IPS-18a (cell line): ENCODE results near the gene PPP1R26.

Experiments
- H3K27ac ChIP-seq: one replicate; pipeline ENCODE4 v1.5.1; 2013; ENCODE audit warnings: low read length
- H3K27me3 ChIP-seq: one replicate; pipeline ENCODE4 v1.6.1; 2013; ENCODE audit warnings: mild to moderate bottlenecking, low read length; ENCODE audit not compliant: control insufficient read depth, insufficient read depth
- H3K36me3 ChIP-seq: one replicate; pipeline ENCODE4 v1.6.1; 2013; ENCODE audit warnings: low read depth, low read length; ENCODE audit not compliant: control insufficient read depth
- H3K4me1 ChIP-seq: one replicate; pipeline ENCODE4 v1.6.1; 2013; ENCODE audit warnings: low read depth, low read length; ENCODE audit not compliant: control insufficient read depth
- H3K4me3 ChIP-seq: one replicate; pipeline ENCODE4 v1.5.1; 2013; ENCODE audit warnings: low read length
- H3K9ac ChIP-seq: one replicate; pipeline ENCODE4 v1.6.1; 2013; ENCODE audit warnings: mild to moderate bottlenecking, low read length, moderate library complexity
- H3K9me3 ChIP-seq: one replicate; pipeline ENCODE4 v1.6.1; 2013; ENCODE audit warnings: low read depth, low read length; ENCODE audit not compliant: control insufficient read depth

The PPP1R26 gene

GRCh38 chr9:135492886-135493669 is 13.5 kb downstream of the PPP1R26 start:
- no peak overlapping the region for H3K9ac ChIP-seq
- no peak overlapping the region for H3K27ac ChIP-seq
- peaks cover 5% of the 10 kb centered on the region for H3K36me3 ChIP-seq
- no peaks in the 10 kb centered on the region for H3K4me1 ChIP-seq
- H3K4me3 ChIP-seq: no peak overlapping the region
- no peaks in the 10 kb centered on the region for H3K9me3 ChIP-seq
- no peaks in the 10 kb centered on the region for H3K27me3 ChIP-seq

GRCh38 chr9:135494791-135495559 is 15.4 kb downstream of the PPP1R26 start:
- Histone ChIP-seq H3K9ac (no peak overlapping the region), H3K4me1 (no peaks in the 10 kb centered on the region), H3K27ac (no peak overlapping the region), H3K9me3 (no peaks in the 10 kb centered on the region), H3K4me3 (no peak overlapping the region), H3K27me3 (peaks cover 5% of the 10 kb centered on the region), H3K36me3 (no peaks in the 10 kb centered on the region)

GRCh38 chr9:135498381-135499126 is 19.0 kb downstream of the PPP1R26 start:
- Histone ChIP-seq H3K9ac (no peak overlapping the region), H3K9me3 (no peaks in the 10 kb centered on the region), H3K27ac (no peak overlapping the region), H3K4me1 (peaks cover 8% of the 10 kb centered on the region), H3K4me3 (peak overlapping the region; percentile 84), H3K36me3 (peaks cover 20% of the 10 kb centered on the region), H3K27me3 (peaks cover 5% of the 10 kb centered on the region)

GRCh38 chr9:135499326-135500070 is 19.9 kb downstream of the PPP1R26 start:
- peak overlapping the region; percentile 84 for H3K4me3 ChIP-seq
- peaks cover 29% of the 10 kb centered on the region for H3K36me3 ChIP-seq
- peaks cover 5% of the 10 kb centered on the region for H3K27me3 ChIP-seq
- no peaks in the 10 kb centered on the region for H3K9me3 ChIP-seq
- H3K9ac ChIP-seq: peak overlapping the region; percentile 24
- H3K4me1 ChIP-seq: peaks cover 8% of the 10 kb centered on the region
- H3K27ac ChIP-seq: no peak overlapping the region

GRCh38 chr9:135500071-135500524 is 20.5 kb downstream of the PPP1R26 start:
- Histone ChIP-seq H3K27ac (no peak overlapping the region), H3K4me3 (peak overlapping the region; percentile 84), H3K27me3 (peaks cover 5% of the 10 kb centered on the region), H3K36me3 (peaks cover 32% of the 10 kb centered on the region), H3K9me3 (no peaks in the 10 kb centered on the region), H3K4me1 (peaks cover 8% of the 10 kb centered on the region), H3K9ac (no peak overlapping the region)

- H3K4me1 ChIP-seq: peaks cover 8% of the 10 kb centered on the region
- H3K27me3 ChIP-seq: peaks cover 5% of the 10 kb centered on the region
- no peaks in the 10 kb centered on the region for H3K9me3 ChIP-seq
- peak within 1 kb of the TSS; percentile 64 for H3K27ac ChIP-seq
- H3K4me3 ChIP-seq: peak within 1 kb of the TSS; percentile 84
- H3K9ac ChIP-seq: peak within 1 kb of the TSS; percentile 88
- H3K36me3 ChIP-seq: peaks cover 35% of the 10 kb centered on the region
Observed at GRCh38 chr9:135500525-135501260, 21.1 kb downstream of the PPP1R26 start, which contains the start of gene MRPS2. TSS of gene MRPS2 (plus strand) at chr9:135500682. CDS start at chr9:135500711, 29 bp downstream.

GRCh38 chr9:135501261-135502167 is 21.9 kb downstream of the PPP1R26 start:
- Histone ChIP-seq H3K36me3 (peaks cover 35% of the 10 kb centered on the region), H3K9ac (peak overlapping the region; percentile 88), H3K4me1 (peaks cover 8% of the 10 kb centered on the region), H3K9me3 (no peaks in the 10 kb centered on the region), H3K27me3 (peaks cover 5% of the 10 kb centered on the region), H3K27ac (no peak overlapping the region), H3K4me3 (peak overlapping the region; percentile 84)

GRCh38 chr9:135502168-135502872 is 22.7 kb downstream of the PPP1R26 start:
- Histone ChIP-seq H3K9me3 (no peaks in the 10 kb centered on the region), H3K9ac (no peak overlapping the region), H3K27ac (no peak overlapping the region), H3K36me3 (peaks cover 35% of the 10 kb centered on the region), H3K4me3 (no peak overlapping the region), H3K27me3 (peaks cover 5% of the 10 kb centered on the region), H3K4me1 (peaks cover 8% of the 10 kb centered on the region)

- peaks cover 5% of the 10 kb centered on the region for H3K27me3 ChIP-seq
- H3K4me1 ChIP-seq: peaks cover 8% of the 10 kb centered on the region
- H3K9ac ChIP-seq: no peak overlapping the region
- no peak overlapping the region for H3K27ac ChIP-seq
- H3K36me3 ChIP-seq: peaks cover 35% of the 10 kb centered on the region
- no peaks in the 10 kb centered on the region for H3K9me3 ChIP-seq
- no peak overlapping the region for H3K4me3 ChIP-seq
Observed at GRCh38 chr9:135502873-135503321, 23.3 kb downstream of the PPP1R26 start.
